ENCODE results near the gene ASGR1.
"Not testable (repeated sequence)": the region's sequence is repeated elsewhere in the genome, so short reads cannot be mapped to it uniquely, and the experiment has no call there.

ASGR1 gene

DNA sequence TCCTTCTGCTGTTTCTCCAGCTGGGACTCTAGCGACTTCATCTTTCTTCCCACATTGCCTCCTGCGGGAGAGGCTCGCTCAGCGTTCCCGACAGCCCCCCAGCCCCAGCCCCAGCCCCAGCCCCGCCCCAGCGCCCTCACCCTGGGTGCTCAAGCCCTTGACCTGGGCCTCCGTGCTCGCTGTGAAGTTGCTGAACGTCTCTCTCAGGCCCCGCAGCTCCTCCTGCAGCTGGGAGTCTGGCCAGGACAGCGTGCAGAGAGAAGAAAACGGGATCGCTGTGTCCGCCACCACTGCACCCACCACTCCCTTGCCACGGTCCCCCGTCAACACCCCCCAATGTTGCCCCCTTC is 2.4 kb downstream of the ASGR1 start:
- no peak for DNase-seq (ENCODE audit: low read depth)
- TF ChIP-seq, protein P1, sequence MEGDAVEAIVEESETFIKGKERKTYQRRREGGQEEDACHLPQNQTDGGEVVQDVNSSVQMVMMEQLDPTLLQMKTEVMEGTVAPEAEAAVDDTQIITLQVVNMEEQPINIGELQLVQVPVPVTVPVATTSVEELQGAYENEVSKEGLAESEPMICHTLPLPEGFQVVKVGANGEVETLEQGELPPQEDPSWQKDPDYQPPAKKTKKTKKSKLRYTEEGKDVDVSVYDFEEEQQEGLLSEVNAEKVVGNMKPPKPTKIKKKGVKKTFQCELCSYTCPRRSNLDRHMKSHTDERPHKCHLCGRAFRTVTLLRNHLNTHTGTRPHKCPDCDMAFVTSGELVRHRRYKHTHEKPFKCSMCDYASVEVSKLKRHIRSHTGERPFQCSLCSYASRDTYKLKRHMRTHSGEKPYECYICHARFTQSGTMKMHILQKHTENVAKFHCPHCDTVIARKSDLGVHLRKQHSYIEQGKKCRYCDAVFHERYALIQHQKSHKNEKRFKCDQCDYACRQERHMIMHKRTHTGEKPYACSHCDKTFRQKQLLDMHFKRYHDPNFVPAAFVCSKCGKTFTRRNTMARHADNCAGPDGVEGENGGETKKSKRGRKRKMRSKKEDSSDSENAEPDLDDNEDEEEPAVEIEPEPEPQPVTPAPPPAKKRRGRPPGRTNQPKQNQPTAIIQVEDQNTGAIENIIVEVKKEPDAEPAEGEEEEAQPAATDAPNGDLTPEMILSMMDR (IDR thresholded peaks at IDR 0.05; ENCODE audit: control insufficient read depth, extremely low read depth, insufficient read depth): no peak
- H3K4me3 ChIP-seq (ENCODE audit: low read depth, low read length): no peak overlapping the region

DNA sequence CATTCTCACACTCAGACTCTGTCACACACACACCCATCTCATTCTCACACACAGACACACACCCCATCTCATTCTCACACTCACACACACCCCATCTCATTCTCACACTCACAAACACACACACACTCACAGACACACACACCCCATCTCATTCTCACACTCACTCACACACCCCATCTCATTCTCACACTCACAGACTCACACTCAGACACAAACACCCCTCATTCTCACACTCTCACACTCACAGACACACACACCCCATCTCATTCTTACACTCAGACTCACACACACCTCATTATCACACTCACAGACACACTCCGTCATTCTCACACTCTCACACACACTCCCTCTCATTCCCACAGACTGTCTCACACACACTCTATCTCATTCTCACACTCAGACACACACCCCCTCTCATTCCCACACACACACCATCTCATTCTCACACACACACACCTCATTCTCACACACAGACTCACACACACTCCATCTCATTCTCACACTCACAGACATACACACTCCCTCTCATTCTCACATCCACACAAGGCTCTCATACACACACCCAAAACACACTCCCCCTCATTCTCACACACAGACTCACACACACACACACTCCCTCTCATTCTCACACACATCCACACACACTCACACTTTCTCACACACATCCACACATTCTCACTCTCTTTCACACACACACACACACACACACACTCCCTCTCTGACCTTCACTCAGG is 2.9 kb downstream of the ASGR1 start:
- H3K4me3 ChIP-seq (ENCODE audit: low read depth, low read length): no peak overlapping the region
- DNase-seq (ENCODE audit: low read depth): no peak
- TF ChIP-seq, protein P1 (IDR thresholded peaks at IDR 0.05; ENCODE audit: control insufficient read depth, extremely low read depth, insufficient read depth): no peak

DNA sequence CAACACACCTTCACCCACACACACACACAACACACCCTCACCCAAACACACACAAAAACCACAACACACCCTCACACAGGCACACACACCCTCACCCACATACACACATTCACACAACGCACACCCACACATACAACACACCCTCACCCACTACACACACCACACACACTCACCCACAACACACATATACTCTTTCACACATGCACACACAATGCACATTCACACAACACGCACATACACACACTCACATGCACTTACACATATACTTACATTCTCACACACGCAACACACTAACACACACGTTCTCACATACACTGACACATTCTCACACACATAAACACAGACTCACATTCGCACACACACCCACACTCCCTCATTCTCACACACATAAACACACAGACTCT is 3.8 kb downstream of the ASGR1 start:
- DNase-seq (ENCODE audit: low read depth): no peak
- TF ChIP-seq, protein P1 (IDR thresholded peaks at IDR 0.05; ENCODE audit: control insufficient read depth, extremely low read depth, insufficient read depth): no peak
- no peak overlapping the region for H3K4me3 ChIP-seq (ENCODE audit: low read depth, low read length)

DNA sequence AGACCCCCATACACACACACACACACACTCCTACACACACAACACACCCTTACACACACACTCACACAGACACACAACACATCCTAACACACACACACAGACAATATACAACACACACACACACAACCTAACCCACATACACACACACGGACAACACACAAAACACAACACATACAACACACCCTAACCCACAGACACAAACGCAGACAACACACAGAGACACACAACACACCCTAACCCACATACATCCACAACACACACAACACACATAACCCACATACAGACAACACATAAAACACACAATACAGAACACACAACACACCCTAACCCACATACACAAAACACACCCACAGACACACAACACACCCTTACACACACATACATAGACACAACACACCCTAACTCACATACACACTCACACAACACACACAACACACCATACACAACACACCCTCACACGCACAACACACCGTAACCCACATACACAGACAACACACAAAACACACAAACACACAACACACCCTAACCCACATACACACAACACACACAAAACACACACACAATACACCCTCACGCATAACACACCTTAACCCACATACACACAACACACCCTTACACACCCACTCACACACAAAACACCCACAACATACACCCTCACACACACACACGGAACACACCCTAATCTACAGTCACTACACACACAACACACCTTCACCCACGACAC is 4.4 kb downstream of the ASGR1 start:
- H3K4me3 ChIP-seq (ENCODE audit: low read depth, low read length): no peak overlapping the region
- no peak for DNase-seq (ENCODE audit: low read depth)
- TF ChIP-seq, protein P1 (IDR thresholded peaks at IDR 0.05; ENCODE audit: control insufficient read depth, extremely low read depth, insufficient read depth): no peak

DNA sequence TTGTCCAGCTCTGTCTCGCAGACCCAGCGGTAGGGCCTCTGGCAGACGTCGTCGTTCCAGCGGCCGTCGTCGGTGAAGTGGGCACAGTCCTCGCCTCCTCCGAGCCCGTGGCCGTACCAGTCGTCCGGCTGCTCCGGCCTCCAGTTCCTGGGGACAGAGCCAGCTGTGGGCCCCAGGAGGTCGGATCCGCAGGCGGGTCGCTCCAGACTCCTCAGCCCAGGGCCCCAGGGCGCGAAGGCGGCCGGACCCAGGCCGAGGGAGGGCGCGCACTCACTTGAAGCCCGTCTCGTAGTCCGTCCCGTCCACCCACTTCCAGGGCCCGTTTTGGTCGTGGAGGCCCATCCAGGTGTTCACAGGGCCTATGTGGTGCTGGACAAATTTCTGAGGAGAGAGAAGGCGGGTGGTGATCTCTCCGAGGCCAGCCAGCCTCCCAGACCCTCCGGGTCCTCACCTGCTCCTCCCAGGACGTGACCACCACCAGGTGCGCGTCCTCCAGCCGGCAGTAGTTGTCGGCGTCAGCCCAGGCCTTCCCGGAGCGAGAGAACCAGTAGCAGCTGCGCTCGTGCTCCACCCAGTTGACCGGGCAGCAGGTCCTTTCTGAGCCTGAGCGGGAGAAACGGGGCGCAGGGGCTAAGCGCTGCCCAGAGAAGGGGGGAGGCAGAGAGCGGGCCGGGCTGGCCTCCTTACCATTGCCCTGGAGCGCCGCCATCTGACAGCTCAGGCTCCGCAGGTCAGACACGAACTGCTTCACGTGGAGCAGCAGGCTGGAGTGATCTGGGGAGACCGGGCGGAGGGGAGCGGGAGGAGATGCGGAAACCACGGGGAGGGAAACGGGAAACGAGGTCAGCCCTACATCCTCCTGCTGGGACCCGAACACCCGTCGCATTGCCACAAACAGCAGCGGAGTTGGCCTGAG is 5.2 kb downstream of the ASGR1 start:
- H3K4me3 ChIP-seq (ENCODE audit: low read depth, low read length): no peak overlapping the region
- TF ChIP-seq, protein P1 (IDR thresholded peaks at IDR 0.05; ENCODE audit: control insufficient read depth, extremely low read depth, insufficient read depth): no peak
- no peak for DNase-seq (ENCODE audit: low read depth)

DNA sequence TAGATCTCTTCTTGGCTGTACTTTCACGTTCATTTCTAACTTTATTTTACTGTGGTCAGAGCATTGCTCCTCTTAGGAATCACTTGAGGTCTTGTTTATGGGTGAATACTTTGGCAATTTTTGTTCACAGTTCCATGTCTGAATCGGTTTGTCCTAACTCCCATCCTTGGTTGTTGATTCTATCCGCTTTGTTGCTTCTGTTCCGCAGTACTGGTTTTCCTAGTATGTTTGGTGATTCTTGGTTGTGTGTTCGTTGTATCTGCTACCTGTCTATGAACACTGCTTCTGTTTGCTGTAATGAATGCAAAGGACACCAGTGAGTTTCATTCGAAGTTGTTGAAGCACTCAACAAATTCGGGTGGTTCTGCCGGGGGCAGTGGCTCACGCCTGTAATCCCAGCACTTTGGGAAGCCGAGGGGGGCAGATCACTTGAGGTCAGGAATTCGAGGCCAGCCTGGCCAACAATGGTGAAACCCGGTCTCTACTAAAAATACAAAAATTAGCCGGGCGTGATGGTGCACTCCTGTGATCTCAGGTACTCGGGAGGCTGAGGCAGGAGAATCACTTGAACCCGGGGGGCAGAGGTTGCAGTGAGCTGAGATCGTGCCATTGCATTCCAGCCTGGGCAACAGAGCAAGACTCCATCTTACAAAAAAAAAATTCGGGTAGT is 6.5 kb downstream of the ASGR1 start:
- not testable (repeated sequence) for H3K4me3 ChIP-seq (ENCODE audit: low read depth, low read length); DNase-seq (ENCODE audit: low read depth)

DNA sequence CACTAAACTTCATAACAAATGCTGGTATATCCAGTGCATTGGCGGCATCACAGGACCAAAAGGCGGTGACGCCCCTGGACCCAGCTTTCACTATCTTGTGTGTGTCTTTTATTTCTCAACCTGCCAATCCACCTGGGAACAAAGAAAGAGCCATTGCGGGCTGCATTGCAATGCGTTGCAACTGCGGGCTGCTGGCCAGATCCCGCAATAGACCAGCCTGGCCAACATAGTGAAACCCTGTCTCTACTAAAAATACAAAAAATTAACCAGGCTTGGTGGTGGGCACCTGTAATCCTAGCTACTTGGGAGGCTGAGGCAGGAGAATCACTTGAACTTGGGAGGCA is 9.6 kb downstream of the ASGR1 start:
- not testable (repeated sequence) for H3K4me3 ChIP-seq (ENCODE audit: low read depth, low read length); DNase-seq (ENCODE audit: low read depth)

DNA sequence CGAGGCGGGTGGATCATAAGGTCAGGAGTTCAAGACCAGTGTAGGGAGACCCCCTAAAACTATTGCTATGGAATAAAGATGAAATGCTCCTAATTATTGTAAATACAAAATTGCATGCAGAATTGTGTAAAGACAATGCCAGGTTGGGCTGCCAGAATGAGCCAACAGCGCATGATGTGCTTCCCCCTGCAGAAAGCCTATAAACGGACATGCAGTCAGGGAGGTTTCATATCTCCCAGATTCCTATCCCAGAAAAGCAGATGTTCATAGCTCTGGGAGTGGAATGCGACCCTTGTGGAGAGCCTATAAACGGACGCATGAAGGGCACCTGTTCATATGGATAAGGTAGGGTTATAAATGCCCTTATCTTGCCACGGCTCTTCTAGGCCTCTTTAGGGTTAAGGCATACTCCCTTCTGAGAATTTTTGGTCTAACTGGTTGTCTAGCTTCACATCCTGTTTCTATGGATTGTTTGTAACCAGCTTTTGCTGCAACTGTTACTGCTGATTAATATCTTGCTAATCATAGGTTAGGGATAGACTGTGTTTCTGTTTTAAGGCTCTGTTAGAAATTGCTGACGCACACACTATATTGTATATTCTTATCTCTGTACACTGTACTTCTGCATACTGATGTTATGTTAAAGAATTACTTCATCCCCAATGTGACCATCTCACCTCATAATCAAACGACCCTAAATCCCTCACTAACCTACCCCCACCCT is 10.2 kb downstream of the ASGR1 start:
- DNase-seq (ENCODE audit: low read depth); H3K4me3 ChIP-seq (ENCODE audit: low read depth, low read length): not testable (repeated sequence)

Measured in LNCaP clone FGC (cell line).